GM12865 (cell line): ENCODE data around the gene NEB.
A peak's percentile ranks its signal among the peaks of the same experiment; 100 is the strongest.

Source experiments
- DNase-seq: peaks from one replicate; pipeline ENCODE4 v3.0.0; 2010; ENCODE audit warnings: low read depth
- H3K4me3 ChIP-seq: 2 replicates; pipeline ENCODE4 v1.5.1; 2011; ENCODE audit warnings: mild to moderate bottlenecking, low read depth, low read length, control low read depth
- TF ChIP-seq, protein P1 (sequence below): IDR thresholded peaks from 2 replicates; pipeline ENCODE4 v1.5.1; 2011; ENCODE audit warnings: low read length, control low read depth, low read depth, inconsistent platforms; ENCODE audit not compliant: insufficient read depth; ENCODE audit errors: missing control alignments

The NEB gene

DNA sequence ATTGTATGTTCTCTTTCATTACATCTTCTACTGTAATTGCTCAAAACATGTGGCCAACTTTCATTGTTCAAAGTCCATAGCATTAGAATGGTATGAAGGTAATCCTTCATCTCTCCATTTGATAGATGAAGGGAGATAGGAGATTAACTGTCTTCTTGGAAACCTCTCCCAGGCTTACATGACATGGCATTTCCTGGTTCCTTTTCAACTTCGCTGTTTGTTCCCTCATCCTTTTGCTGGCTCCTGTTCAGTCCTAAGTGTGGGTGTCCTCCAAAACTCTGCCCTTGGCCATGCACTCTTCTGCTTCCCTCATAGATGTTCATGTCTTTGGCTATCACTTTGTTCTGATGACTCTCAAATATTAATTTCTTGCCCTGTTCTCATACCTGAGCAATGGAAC, 13.8 kb downstream of the NEB start:
- no peak for DNase-seq
- TF ChIP-seq, protein P1, sequence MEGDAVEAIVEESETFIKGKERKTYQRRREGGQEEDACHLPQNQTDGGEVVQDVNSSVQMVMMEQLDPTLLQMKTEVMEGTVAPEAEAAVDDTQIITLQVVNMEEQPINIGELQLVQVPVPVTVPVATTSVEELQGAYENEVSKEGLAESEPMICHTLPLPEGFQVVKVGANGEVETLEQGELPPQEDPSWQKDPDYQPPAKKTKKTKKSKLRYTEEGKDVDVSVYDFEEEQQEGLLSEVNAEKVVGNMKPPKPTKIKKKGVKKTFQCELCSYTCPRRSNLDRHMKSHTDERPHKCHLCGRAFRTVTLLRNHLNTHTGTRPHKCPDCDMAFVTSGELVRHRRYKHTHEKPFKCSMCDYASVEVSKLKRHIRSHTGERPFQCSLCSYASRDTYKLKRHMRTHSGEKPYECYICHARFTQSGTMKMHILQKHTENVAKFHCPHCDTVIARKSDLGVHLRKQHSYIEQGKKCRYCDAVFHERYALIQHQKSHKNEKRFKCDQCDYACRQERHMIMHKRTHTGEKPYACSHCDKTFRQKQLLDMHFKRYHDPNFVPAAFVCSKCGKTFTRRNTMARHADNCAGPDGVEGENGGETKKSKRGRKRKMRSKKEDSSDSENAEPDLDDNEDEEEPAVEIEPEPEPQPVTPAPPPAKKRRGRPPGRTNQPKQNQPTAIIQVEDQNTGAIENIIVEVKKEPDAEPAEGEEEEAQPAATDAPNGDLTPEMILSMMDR: no peak
- H3K4me3 ChIP-seq: no peak overlapping the region

DNA sequence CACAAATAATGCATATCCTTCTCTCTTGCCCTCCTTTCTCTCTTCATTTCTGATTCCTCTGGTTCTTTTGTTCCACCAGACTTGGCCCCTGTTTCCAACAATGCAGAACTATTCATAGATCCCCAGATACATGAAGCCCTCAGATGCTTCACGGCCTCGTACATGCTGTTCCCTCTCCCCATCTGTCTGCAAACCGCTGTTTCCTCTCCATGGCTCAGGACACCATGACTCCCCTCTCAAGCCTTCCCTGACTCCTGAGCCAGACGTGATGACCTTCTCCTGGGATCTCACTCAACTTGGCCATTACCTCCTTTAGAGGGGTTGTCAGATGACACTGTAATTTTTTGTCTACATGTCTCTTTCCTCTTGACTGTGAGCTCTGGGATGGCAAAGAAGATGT, 15.5 kb downstream of the NEB start:
- TF ChIP-seq, protein P1: no peak
- no peak for DNase-seq
- H3K4me3 ChIP-seq: no peak overlapping the region

DNA sequence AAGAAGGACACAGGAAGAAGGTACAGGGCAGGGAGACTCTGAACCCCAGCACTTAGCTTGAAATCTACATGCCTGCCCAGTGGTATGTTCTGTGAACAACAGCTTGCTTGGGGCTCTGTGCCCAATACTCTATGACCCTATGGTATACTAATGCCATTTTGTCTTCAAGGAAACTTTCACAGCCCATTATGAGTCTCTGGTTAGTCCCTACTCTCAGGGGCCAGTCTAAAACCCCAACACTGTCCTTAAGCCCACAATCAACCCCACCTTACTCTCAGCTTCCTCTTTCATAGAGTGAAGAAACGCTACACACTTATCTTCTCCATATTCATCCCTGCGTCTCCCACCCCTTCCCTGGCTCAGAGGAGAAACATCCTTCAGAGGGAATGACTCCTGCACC, 16.0 kb downstream of the NEB start:
- no peak overlapping the region for H3K4me3 ChIP-seq
- TF ChIP-seq, protein P1: no peak
- DNase-seq: peak; percentile 3

DNA sequence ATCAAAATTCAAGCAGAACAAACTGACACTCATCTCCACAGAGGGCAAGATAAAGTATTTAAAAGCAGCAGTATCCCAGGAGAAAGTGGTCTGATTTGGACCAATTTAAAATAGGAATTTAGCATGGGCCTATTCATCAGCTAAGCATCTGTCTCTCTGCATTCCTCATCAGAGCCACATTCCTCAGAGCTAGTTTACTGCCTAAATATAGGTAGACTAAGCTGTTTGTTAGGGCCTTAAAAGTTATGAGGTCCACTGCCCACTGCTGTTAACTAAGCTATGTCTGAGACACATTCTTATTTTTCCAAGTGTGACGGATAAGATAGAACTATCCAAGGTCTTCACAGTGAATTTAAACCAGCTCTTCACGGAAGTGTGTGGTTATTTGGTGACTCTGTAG, 17.6 kb downstream of the NEB start:
- no peak for DNase-seq
- H3K4me3 ChIP-seq: no peak overlapping the region
- TF ChIP-seq, protein P1: no peak

DNA sequence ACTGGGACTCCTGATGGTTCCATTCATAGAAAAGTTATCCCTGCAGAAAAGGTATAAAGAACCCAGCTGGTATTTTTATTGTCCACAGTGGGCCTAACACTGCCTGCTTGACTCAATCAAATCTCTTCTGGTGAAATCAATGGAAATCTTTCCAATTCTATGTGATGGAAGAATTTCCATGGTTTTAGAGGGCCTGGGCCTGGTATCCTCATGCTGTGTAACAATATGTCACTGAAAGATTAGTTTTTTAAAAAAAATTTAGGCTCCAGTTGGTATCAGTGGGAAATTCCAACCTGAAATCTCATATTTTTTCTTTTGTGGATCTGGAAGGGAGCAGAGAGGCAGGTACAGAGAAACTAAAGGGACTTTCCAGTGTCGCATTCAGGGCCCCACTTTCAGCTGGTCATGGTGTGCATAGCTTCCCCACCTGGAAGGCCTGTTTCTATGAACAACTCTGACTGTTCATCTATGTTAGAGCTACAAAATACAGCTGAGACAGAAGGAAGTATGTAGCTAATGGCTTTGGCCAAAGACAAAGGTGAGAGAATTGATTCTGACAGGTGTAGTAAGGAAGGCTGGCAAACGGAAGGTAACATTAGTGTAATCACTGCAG, 20.9 kb downstream of the NEB start:
- DNase-seq: peak; percentile 37
- TF ChIP-seq, protein P1: no peak
- no peak overlapping the region for H3K4me3 ChIP-seq

DNA sequence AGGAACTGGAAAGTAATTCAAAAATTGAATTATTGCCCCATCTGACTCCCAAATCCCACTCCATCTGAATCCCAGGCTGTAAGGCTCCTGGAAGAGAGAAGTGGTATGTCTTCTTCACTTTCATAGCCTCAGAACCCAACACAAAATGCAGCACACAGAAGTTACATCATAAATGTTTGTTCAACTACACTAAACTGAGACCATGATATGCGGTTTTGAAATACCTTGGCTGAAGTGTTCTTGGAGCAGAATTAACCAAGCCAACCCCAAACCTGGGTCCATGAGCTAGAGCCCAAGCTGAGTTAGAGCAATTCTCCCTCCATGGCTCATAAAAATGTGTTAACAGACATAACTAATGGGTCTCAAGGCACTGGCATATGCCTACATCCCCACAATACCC, 23.3 kb downstream of the NEB start:
- H3K4me3 ChIP-seq: no peak overlapping the region
- DNase-seq: no peak
- TF ChIP-seq, protein P1: no peak

DNA sequence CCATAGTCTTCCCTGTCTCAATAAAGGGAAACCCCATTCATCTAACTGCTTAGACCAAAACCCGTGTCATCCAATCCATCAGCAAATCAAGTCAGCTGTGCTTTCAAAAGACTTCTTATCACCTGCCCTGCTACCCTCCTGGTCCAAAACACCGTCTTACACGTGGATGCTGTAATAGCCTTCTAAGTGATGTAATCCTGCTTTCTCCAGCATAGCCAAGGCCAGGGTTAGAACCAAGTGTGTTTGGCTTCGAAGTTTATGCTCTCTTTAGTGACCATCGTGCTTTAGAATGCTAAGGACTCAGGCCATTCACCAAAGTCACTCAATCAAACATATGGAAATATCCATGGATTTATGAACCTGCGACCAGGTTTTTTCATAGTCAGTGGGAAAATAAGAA, 25.5 kb downstream of the NEB start:
- H3K4me3 ChIP-seq: no peak overlapping the region
- no peak for DNase-seq
- TF ChIP-seq, protein P1: no peak
